Measurements from ENCODE around the gene KCNG2. TPM values are rescaled to one million over a fixed set of nuclear protein-coding genes. Genes with fewer than 3 reads are reported as not detected.

KCNG2 gene
- total RNA-seq, 1 donor from 2014 or later, result not detected

DNA sequence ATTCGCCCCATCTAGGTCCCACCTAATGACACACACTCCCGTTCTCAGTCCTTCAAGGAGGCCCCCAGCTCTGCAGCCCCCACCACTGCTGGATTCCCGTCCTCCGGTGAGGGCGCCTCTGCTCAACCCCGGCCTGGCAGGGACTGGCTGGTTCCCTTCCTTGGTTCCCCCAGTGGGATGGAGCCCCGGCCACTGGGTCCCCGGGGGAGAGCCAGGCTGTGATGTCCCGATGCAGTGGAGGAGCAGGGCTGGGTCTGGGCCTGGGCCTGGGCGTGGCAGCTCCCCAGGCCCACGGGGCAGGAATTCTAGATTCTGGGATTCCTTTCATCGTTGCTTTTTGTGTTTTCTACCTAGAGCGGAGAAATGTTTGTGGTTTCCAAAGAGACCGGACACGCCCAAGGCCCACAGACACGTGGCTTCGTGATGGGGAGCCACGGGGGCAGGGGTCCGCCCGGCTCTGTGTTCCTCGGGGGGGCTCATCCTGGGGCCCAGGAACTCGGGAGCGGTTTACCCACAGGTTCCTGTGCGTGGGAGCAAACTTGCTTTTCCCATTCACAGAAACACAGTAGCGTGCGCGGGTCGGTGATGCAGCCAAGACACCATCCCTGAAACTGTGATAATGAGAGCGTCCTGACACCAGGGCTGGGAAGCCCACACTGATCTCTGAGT is 86.7 kb downstream of the KCNG2 start:
- no peaks in the 10 kb centered on the region for H3K4me1 Mint-ChIP-seq (ENCODE audit: low read depth)
- H3K4me3 Mint-ChIP-seq (ENCODE audit: unreplicated experiment), result no peak overlapping the region
- TF ChIP-seq, protein P1, sequence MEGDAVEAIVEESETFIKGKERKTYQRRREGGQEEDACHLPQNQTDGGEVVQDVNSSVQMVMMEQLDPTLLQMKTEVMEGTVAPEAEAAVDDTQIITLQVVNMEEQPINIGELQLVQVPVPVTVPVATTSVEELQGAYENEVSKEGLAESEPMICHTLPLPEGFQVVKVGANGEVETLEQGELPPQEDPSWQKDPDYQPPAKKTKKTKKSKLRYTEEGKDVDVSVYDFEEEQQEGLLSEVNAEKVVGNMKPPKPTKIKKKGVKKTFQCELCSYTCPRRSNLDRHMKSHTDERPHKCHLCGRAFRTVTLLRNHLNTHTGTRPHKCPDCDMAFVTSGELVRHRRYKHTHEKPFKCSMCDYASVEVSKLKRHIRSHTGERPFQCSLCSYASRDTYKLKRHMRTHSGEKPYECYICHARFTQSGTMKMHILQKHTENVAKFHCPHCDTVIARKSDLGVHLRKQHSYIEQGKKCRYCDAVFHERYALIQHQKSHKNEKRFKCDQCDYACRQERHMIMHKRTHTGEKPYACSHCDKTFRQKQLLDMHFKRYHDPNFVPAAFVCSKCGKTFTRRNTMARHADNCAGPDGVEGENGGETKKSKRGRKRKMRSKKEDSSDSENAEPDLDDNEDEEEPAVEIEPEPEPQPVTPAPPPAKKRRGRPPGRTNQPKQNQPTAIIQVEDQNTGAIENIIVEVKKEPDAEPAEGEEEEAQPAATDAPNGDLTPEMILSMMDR (IDR thresholded peaks at IDR 0.05), result no peak
- no peaks in the 10 kb centered on the region for H3K36me3 Mint-ChIP-seq (ENCODE audit: low read depth)
- no peak overlapping the region for H3K27ac Mint-ChIP-seq (ENCODE audit: unreplicated experiment)
- H3K27me3 Mint-ChIP-seq (ENCODE audit: low read depth), result no peaks in the 10 kb centered on the region
- H3K9me3 Mint-ChIP-seq (ENCODE audit: low read depth), result peaks cover 20% of the 10 kb centered on the region
- peak; percentile 80 for DNase-seq (ENCODE audit: low spot score)

DNA sequence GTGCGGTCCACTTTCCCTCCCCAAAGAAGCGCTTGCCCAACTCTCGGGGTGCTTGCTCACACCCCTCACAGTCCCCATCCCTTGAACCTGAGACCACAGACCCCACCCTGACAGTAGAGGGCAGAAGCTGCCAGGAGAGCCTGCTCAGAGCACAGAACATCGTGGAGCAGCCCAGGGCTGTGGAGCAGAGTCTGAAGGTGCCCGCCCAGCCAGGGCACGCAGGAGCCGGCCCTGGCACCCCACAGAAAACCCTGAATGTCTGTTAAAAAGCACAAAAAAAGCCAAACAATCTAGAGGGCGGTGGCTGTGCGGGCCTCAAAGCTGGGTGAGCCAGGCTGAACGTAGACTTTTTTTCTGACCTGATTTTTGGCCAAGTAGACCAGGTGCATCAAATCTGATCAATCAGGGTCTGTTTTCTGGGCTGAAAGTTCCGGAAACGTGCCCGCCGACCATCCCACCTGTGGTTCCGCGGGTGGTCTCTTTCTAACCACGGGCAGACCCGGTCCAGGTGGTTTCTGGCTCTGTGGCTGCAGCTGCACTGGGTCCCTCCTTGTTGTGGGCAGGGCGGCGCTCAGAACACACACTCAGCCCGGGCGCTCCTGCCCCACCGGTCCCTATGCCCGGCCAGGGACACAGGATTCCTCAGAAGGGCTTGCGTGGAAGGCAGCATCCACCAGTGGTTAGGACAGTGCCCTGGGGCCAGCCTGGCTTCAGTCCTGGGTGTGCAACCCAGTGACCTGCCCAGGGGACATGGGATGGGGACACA is 87.4 kb downstream of the KCNG2 start:
- Mint-ChIP-seq H3K27ac (ENCODE audit: unreplicated experiment) (no peak overlapping the region), H3K4me3 (ENCODE audit: unreplicated experiment) (no peak overlapping the region), H3K27me3 (ENCODE audit: low read depth) (no peaks in the 10 kb centered on the region), H3K36me3 (ENCODE audit: low read depth) (no peaks in the 10 kb centered on the region), H3K9me3 (ENCODE audit: low read depth) (peaks cover 20% of the 10 kb centered on the region), H3K4me1 (ENCODE audit: low read depth) (no peaks in the 10 kb centered on the region)
- peak; percentile 80 for DNase-seq (ENCODE audit: low spot score)
- TF ChIP-seq, protein P1 (IDR thresholded peaks at IDR 0.05), result no peak

DNA sequence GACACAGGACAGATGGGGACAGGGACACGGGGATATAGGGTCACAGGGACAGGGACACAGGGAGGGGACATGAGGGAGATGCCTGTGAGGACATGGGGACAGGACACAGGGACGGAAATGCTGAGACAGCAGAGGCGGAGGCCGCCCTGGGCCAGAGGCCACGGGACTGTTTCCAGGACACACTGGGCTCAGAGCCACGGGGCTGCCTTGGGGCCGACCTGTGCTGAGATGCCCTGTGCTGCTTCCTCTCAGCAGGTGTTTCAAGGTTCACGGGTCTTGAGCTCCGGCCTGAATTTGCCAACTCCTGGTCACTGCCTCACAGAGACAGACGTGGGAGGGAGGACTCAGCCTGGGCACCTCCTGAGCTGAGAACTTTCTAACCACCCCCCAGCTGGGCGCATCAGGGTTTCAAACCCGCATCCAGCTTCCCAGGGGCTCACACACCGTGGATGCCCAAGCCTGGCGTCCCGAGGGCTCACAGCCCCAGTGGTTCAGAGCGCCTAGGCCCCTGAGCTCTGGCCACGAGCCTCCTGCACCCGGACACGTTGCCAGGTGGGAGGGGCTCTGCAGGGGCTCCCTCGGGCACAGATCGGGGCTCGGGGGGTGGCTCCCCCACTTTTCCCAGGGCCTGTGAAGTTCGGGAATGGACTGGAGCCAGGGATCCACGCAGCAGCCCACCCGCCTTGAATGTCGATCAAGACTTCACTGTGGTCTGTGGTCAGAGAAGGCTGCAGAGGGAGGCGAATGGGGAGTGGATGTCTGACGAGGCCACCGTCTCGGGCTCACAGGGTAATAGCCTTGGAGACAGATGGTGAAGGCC is 89.7 kb downstream of the KCNG2 start:
- Mint-ChIP-seq H3K9me3 (ENCODE audit: low read depth) (peaks cover 37% of the 10 kb centered on the region), H3K4me3 (ENCODE audit: unreplicated experiment) (no peak overlapping the region), H3K36me3 (ENCODE audit: low read depth) (peaks cover under 1% of the 10 kb centered on the region), H3K4me1 (ENCODE audit: low read depth) (no peaks in the 10 kb centered on the region), H3K27ac (ENCODE audit: unreplicated experiment) (no peak overlapping the region), H3K27me3 (ENCODE audit: low read depth) (no peaks in the 10 kb centered on the region)
- DNase-seq (ENCODE audit: low spot score), result peak; percentile 75
- TF ChIP-seq, protein P1 (IDR thresholded peaks at IDR 0.05), result no peak

DNA sequence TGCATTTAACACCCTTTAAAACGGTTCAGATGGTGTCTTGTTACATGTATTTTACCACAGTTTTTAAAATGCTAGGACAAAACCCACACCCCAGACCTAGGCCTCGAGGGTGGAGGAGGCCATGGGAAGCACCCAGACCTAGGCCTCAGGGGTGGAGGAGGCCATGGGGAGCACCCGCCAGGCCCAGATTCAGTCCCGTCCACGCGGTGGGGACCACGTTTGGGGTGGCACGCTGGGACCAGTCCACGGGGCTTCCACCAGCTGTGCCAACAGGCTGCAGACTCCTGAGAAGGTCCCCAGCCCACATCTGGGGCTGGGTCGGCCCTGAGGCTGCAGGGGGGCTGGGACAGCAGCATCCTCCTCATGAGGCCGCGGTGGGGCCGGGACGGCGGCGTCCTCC is 90.3 kb downstream of the KCNG2 start:
- H3K9me3 Mint-ChIP-seq (ENCODE audit: low read depth), result peaks cover 43% of the 10 kb centered on the region
- peak; percentile 80 for DNase-seq (ENCODE audit: low spot score)
- no peaks in the 10 kb centered on the region for H3K27me3 Mint-ChIP-seq (ENCODE audit: low read depth)

More for the DNA sequence above, 90.3 kb downstream of the KCNG2 start:
- Mint-ChIP-seq H3K27ac (ENCODE audit: unreplicated experiment) (no peak overlapping the region), H3K4me1 (ENCODE audit: low read depth) (no peaks in the 10 kb centered on the region), H3K4me3 (ENCODE audit: unreplicated experiment) (no peak overlapping the region), H3K36me3 (ENCODE audit: low read depth) (peaks cover 5% of the 10 kb centered on the region)
- TF ChIP-seq, protein P1 (IDR thresholded peaks at IDR 0.05), result no peak

All from chondrocyte (in vitro differentiated cells).